ENCODE results near the gene ARNT2.

ARNT2 gene

GRCh38 chr15:80613762-80614365, 209.7 kb downstream of the ARNT2 start:
- no peak for TF ChIP-seq EZH2phosphoT487 (IDR thresholded peaks at IDR 0.05; ENCODE audit: low read length)
- TF ChIP-seq EZH2 (optimal IDR thresholded peaks at IDR 0.05; ENCODE audit: low read depth, low read length) = no peak
- no peak for TF ChIP-seq CTCF (IDR thresholded peaks at IDR 0.05; ENCODE audit: low read length)
- no peak overlapping the region for H3K4me2 ChIP-seq (ENCODE audit: low read depth, low read length)
- no peak for DNase-seq
- H3K27ac ChIP-seq (ENCODE audit: low read length) = no peak overlapping the region
- H3K9ac ChIP-seq (ENCODE audit: low read length) = no peak overlapping the region
- no peaks in the 10 kb centered on the region for H3K79me2 ChIP-seq (ENCODE audit: low read length)
- H3K36me3 ChIP-seq (replicated peaks; ENCODE audit: insufficient read depth, low read length) = no peaks in the 10 kb centered on the region
- H3K4me1 ChIP-seq (ENCODE audit: low read length) = no peaks in the 10 kb centered on the region
- H3K4me3 ChIP-seq (ENCODE audit: low read length) = no peak overlapping the region
- no peaks in the 10 kb centered on the region for H3K27me3 ChIP-seq (replicated peaks; ENCODE audit: insufficient read depth, low read length)
- H2AFZ ChIP-seq (ENCODE audit: low read length) = no peak overlapping the region
- H4K20me1 ChIP-seq (ENCODE audit: insufficient read depth, low read length) = no peaks in the 10 kb centered on the region
- H3K9me3 ChIP-seq (replicated peaks; ENCODE audit: insufficient read depth, low read length) = no peaks in the 10 kb centered on the region
- no peaks in the 10 kb centered on the region for H3K9me2 ChIP-seq (replicated peaks; ENCODE audit: insufficient read depth, low read length)
- no peaks in the 10 kb centered on the region for H3F3A ChIP-seq (ENCODE audit: insufficient read depth, low read length)

- H4K20me1 ChIP-seq (ENCODE audit: insufficient read depth, low read length) = no peaks in the 10 kb centered on the region
- no peaks in the 10 kb centered on the region for H3K79me2 ChIP-seq (ENCODE audit: low read length)
- no peak overlapping the region for H3K4me2 ChIP-seq (ENCODE audit: low read depth, low read length)
- no peak overlapping the region for H3K9ac ChIP-seq (ENCODE audit: low read length)
- no peaks in the 10 kb centered on the region for H3F3A ChIP-seq (ENCODE audit: insufficient read depth, low read length)
- no peak overlapping the region for H3K4me3 ChIP-seq (ENCODE audit: low read length)
- no peaks in the 10 kb centered on the region for H3K4me1 ChIP-seq (ENCODE audit: low read length)
- H3K27ac ChIP-seq (ENCODE audit: low read length) = no peak overlapping the region
- TF ChIP-seq EZH2 (optimal IDR thresholded peaks at IDR 0.05; ENCODE audit: low read depth, low read length) = no peak
- TF ChIP-seq EZH2phosphoT487 (IDR thresholded peaks at IDR 0.05; ENCODE audit: low read length) = no peak
- no peak for TF ChIP-seq CTCF (IDR thresholded peaks at IDR 0.05; ENCODE audit: low read length)
- no peaks in the 10 kb centered on the region for H3K27me3 ChIP-seq (replicated peaks; ENCODE audit: insufficient read depth, low read length)
- H3K9me2 ChIP-seq (replicated peaks; ENCODE audit: insufficient read depth, low read length) = no peaks in the 10 kb centered on the region
- H2AFZ ChIP-seq (ENCODE audit: low read length) = no peak overlapping the region
- no peak for DNase-seq
- no peaks in the 10 kb centered on the region for H3K36me3 ChIP-seq (replicated peaks; ENCODE audit: insufficient read depth, low read length)
- no peaks in the 10 kb centered on the region for H3K9me3 ChIP-seq (replicated peaks; ENCODE audit: insufficient read depth, low read length)
Measured at GRCh38 chr15:80614711-80615360, 210.7 kb downstream of the ARNT2 start.

GRCh38 chr15:80615361-80615736, 211.2 kb downstream of the ARNT2 start:
- no peak for DNase-seq
- no peaks in the 10 kb centered on the region for H3F3A ChIP-seq (ENCODE audit: insufficient read depth, low read length)
- no peaks in the 10 kb centered on the region for H3K4me1 ChIP-seq (ENCODE audit: low read length)
- H3K4me2 ChIP-seq (ENCODE audit: low read depth, low read length) = no peak overlapping the region
- H3K9me2 ChIP-seq (replicated peaks; ENCODE audit: insufficient read depth, low read length) = no peaks in the 10 kb centered on the region
- no peaks in the 10 kb centered on the region for H3K79me2 ChIP-seq (ENCODE audit: low read length)
- TF ChIP-seq CTCF (IDR thresholded peaks at IDR 0.05; ENCODE audit: low read length) (no peak), EZH2 (optimal IDR thresholded peaks at IDR 0.05; ENCODE audit: low read depth, low read length) (no peak)
- no peak overlapping the region for H2AFZ ChIP-seq (ENCODE audit: low read length)
- no peaks in the 10 kb centered on the region for H3K9me3 ChIP-seq (replicated peaks; ENCODE audit: insufficient read depth, low read length)
- no peaks in the 10 kb centered on the region for H3K36me3 ChIP-seq (replicated peaks; ENCODE audit: insufficient read depth, low read length)
- no peaks in the 10 kb centered on the region for H4K20me1 ChIP-seq (ENCODE audit: insufficient read depth, low read length)
- H3K4me3 ChIP-seq (ENCODE audit: low read length) = no peak overlapping the region
- no peak overlapping the region for H3K27ac ChIP-seq (ENCODE audit: low read length)
- H3K9ac ChIP-seq (ENCODE audit: low read length) = no peak overlapping the region
- H3K27me3 ChIP-seq (replicated peaks; ENCODE audit: insufficient read depth, low read length) = no peaks in the 10 kb centered on the region
